Hindlimb muscle (tissue), 1 donor: ENCODE measurements around the gene ADK. TPM values are rescaled to one million over a fixed set of nuclear protein-coding genes. Genes with fewer than 3 reads are reported as not detected.
"Not testable (repeated sequence)": the region's sequence is repeated elsewhere in the genome, so short reads cannot be mapped to it uniquely, and the experiment has no call there.

Experiments used
- DNase-seq: peaks from one replicate; pipeline ENCODE4 v3.0.0-alpha.2; 2013
- polyA plus RNA-seq: library from polyadenylated mRNA; unstranded; fragments of 120-200 nt; gene quantifications from one replicate; pipeline ENCODE4 v1.2.1, GENCODE V29; 2013; ENCODE audit not compliant: insufficient read length

Gene ADK
- polyA plus RNA-seq, 1 donor, result 30.8 TPM

GRCh38 chr10:74433595-74433956 lies 282.6 kb downstream of the ADK start:
- no peak for DNase-seq

- no peak for DNase-seq
Observed at GRCh38 chr10:74433993-74434392, 283.0 kb downstream of the ADK start.

DNA sequence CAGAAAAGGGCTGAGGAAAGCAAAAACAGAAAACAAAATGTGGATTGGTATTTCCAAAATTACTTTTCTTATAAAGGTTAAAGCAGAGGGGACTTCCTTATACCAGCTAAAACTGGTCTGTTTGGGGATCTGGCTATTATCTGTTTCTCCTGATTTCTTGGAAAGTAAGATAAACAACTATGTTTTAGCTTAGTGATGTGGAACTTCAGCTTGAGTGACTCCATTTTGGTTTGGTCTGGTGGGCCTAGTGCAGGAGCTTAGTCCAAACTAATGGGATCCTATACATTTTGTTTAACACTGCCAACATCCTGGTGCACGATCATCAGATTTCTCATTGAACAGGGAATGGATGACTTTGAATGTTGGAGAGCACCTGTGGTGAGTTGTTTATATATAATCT lies 283.5 kb downstream of the ADK start:
- no peak for DNase-seq

GRCh38 chr10:74436523-74437170 lies 285.6 kb downstream of the ADK start:
- no peak for DNase-seq

DNA sequence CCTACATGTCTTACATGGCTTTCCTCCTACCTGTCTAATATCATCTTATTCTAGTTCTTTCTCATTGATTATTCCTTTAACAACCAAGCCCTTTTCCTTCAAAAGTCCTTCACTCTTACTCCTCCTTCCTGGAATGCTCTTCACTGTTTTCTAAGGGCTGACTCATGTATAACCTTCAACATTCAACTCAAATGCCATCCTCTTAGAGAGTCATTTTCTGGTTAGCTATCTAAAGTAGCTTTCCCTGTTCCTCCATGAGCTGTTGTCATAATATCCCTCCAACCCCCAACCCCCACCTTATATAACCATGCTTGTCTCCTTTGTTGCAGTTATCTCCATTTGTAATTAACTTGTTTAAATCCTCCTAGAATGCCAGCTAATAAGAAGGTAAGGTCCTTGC lies 286.8 kb downstream of the ADK start:
- DNase-seq, result no peak

DNA sequence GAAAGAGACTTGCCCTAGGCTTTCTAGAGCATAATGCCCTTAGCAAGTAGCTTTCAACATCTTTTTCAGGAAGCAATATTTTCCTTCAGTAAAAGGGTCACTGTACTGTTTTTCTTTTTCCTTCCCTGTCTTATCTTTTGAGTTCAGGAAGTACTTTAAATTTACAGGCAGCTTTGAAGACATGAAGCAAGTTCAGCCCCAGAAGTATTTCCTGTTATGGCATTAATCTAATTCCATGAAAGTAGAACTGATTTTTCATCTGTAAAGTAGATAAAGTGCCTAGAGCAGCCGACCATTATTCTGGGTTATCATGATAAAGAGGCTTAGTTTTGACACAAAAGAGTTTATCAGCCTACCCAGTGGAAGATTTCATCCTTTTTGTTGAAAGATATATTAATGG lies 288.2 kb downstream of the ADK start:
- no peak for DNase-seq

GRCh38 chr10:74445493-74445892 lies 294.5 kb downstream of the ADK start:
- DNase-seq, result no peak

- DNase-seq, result no peak
Observed at GRCh38 chr10:74450602-74451001, 299.6 kb downstream of the ADK start.

- no peak for DNase-seq
Observed at GRCh38 chr10:74451127-74451829, 300.3 kb downstream of the ADK start.

- DNase-seq, result no peak
Observed at GRCh38 chr10:74453169-74453568, 302.1 kb downstream of the ADK start.

- not testable (repeated sequence) for DNase-seq
Observed at GRCh38 chr10:74457478-74457877, 306.5 kb downstream of the ADK start.

DNA sequence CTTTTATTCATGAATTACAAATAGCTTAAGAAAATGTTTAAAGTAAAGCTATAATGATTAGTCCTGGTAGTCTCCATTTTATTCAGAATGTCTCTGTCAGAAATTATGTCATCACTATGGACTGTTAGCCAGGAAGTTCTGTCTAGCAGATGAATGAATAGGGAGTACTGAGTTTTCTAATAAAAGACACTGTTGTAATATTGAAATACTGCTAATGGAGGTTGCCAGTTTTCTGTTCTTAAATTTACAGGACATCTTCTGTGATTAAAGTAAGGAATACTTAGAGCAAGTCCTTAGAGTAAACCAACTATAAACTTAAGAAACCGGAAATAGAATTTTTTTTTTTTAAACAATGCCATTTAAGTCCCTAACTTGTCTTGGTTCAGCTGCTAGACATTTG lies 309.8 kb downstream of the ADK start:
- peak; percentile 22 for DNase-seq

- DNase-seq, result no peak
Observed at GRCh38 chr10:74474022-74474713, 323.1 kb downstream of the ADK start.

DNA sequence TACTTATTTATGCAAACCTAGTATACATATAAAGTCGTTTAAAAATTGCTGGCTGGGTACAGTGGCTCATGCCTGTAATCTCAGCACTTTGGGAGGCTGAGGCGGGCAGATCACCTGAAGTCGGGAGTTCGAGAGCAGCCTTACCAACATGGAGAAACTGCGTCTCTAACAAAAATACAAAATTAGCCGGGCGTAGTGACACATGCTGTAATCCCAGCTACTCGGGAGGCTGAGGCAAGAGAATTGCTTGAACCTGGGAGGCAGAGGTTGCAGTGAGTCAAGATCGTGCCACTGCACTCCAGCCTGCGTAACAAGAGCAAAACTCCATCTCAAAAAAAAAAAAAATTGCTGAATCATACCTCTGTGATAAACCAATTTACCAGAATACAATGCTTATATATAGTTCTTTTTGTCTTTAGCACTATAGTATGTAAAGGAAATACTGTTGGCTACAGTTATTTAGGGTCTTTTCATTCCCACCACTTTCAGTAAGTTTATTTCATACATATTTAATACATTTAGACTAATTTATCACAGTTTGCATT lies 325.2 kb downstream of the ADK start:
- DNase-seq, result not testable (repeated sequence)

GRCh38 chr10:74480778-74481177 lies 329.8 kb downstream of the ADK start:
- DNase-seq, result no peak

DNA sequence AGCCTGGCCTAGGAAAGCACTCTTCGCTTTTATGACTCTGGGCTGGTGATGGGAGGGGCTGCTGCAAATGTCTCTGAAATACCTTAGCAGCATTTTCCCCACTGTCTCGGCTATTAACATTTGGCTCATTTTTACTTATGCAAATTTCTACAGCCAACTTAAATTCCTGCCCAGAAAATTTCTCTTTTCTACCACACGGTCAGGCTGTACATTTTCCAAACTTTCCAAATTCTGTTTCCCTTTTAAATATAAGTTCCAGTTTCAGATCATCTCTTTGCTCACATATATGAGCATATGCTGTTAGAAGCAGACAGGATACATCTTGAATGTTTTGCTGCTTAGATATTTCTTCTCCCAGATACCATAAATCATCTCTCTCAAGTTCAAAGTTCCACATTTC lies 332.3 kb downstream of the ADK start:
- DNase-seq, result no peak

- no peak for DNase-seq
Observed at GRCh38 chr10:74485283-74485682, 334.3 kb downstream of the ADK start.

DNA sequence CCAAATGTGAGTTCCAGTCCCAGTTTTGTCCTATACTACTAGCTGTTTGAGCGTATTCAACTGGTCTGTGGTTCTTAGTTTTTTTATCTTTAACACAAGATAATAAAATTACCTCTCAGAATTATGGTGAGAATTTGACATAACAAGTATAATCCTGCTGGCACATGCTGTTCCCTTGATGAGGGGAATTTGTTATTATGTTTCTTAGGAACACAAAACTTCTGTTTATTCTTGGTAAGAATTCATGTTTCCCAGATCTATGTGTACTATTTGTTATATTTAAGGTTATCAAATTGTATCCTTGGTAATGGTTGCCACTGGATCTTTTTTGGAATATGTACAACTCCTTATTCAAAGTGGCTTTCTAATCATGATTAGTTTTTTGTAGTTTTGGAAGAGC lies 335.6 kb downstream of the ADK start:
- DNase-seq, result no peak

DNA sequence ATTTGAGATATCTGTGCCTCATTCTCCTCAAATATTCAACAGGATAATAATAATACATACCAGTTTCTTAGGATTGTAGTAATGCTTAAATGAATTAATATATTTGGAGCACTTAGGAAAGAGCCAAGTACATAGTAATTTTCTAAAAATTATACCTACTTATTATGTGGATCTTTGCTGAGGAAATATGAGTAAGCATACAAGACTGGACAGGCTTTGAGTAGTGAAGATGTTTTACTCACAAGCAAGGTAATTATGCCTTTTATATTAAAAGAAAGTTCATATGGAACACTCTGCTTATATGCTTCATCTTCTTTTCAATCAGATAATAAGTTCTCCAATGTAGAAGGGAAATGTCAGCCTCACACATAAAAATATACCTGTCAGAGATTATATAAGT lies 337.9 kb downstream of the ADK start:
- DNase-seq, result no peak

DNA sequence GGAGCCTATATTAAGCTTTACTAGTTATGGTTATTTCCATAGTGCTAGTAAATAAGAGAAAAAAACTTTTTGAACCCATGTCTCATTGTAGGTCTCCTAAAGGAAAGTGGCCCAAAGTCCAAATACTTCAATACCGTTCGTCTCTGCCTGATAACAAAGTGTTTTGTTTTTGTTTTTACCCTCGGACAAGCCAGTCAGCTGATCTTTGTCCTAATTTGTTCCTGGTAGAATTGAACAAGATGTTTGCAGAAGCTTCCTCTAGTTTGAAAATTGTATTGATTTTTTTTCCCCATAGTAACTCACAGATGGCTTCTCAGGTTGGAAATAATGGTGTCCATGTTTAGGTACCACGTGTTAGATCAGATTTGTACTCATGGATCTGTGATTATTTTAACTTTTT lies 339.5 kb downstream of the ADK start:
- no peak for DNase-seq

- DNase-seq, result no peak
Observed at GRCh38 chr10:74491014-74491413, 340.0 kb downstream of the ADK start.

GRCh38 chr10:74496276-74496675 lies 345.3 kb downstream of the ADK start:
- DNase-seq, result not testable (repeated sequence)

DNA sequence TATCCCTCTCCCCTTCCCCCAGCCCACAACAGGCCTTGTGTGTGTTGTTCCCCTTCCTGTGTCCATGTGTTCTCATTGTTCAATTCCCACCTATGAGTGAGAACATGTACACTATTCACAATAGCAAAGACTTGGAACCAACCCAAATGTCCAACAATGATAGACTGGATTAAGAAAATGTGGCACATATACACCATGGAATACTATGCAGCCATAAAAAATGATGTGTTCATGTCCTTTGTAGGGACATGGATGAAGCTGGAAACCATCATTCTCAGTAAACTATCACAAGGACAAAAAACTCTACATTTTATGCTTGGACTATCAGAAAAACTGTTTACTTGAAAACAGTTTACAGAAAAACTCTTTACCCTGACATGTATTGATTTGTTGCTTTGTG lies 347.6 kb downstream of the ADK start:
- DNase-seq, result not testable (repeated sequence)
